Hepatocyte (in vitro differentiated cells): Measurements from ENCODE around the gene ARHGAP15.

Source experiments
- EZH2 ChIP-seq: fragments of 200-600 bp; sonication (generic); IDR thresholded peaks from 2 replicates; pipeline ENCODE4 v1.6.1; 2016; ENCODE audit warnings: antibody characterized with exemption, mild to moderate bottlenecking, borderline replicate concordance
- EZH2phosphoT487 ChIP-seq: fragments of 200-600 bp; sonication (generic); IDR thresholded peaks from one replicate; pipeline ENCODE4 v1.6.1; 2018; ENCODE audit warnings: antibody characterized with exemption, mild to moderate bottlenecking, low read depth, moderate library complexity; ENCODE audit not compliant: unreplicated experiment, severe bottlenecking
- TF ChIP-seq, protein P1 (sequence below): fragments of 200-600 bp; sonication (generic); IDR thresholded peaks from 2 replicates; pipeline ENCODE4 v1.5.1; 2016; ENCODE audit warnings: antibody characterized with exemption, mild to moderate bottlenecking; ENCODE audit not compliant: poor library complexity

DNA sequence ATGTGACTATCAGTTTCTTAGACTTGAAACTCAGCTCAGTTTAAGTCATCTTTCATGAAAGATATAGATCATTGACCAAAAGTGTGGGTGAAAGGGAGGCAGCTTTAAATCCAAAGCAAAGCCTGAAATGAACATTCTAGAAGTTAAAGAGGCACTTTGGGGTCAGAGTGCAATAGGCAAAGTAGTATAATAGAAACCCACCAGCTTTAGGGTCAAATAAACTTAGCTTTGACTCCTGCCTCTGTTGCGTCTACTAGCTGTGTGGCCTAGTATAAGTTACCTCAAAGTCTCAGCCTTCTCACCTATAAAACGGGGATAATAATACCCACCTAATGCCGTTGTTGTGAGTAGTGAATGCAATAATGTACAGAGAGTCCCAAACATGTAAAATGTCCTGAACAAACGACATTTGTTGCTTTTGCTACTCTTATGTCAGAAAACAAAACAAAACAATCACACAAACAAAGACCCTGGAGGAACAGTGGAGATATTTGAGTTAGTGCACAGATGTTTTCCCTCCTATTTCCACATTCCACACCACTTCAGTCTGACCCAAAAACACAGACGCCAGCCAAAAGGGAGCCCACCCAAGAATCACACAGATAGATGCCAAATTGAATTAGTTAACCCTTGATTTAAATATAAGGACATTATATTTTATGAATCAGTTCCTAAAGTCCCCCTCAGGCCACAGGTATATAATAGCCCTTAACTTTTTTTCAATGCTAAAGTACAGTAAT lies 657.0 kb downstream of the ARHGAP15 start:
- TF ChIP-seq, protein P1, sequence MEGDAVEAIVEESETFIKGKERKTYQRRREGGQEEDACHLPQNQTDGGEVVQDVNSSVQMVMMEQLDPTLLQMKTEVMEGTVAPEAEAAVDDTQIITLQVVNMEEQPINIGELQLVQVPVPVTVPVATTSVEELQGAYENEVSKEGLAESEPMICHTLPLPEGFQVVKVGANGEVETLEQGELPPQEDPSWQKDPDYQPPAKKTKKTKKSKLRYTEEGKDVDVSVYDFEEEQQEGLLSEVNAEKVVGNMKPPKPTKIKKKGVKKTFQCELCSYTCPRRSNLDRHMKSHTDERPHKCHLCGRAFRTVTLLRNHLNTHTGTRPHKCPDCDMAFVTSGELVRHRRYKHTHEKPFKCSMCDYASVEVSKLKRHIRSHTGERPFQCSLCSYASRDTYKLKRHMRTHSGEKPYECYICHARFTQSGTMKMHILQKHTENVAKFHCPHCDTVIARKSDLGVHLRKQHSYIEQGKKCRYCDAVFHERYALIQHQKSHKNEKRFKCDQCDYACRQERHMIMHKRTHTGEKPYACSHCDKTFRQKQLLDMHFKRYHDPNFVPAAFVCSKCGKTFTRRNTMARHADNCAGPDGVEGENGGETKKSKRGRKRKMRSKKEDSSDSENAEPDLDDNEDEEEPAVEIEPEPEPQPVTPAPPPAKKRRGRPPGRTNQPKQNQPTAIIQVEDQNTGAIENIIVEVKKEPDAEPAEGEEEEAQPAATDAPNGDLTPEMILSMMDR: no peak
- no peak for TF ChIP-seq EZH2phosphoT487
- no peak for TF ChIP-seq EZH2
